BLaER1 (cell line): Measurements from ENCODE around the gene PRKCA.

Source experiments
- H3K27ac ChIP-seq: shearing (Covaris generic); formaldehyde crosslinking; 2 replicates; pipeline ENCODE4 v1.8.1; 2022
- H3K27me3 ChIP-seq: shearing (Covaris generic); formaldehyde crosslinking; 2 replicates; pipeline ENCODE4 v1.8.1; 2022
- H3K36me3 ChIP-seq: shearing (Covaris generic); formaldehyde crosslinking; 2 replicates; pipeline ENCODE4 v1.8.1; 2022
- H3K4me1 ChIP-seq: shearing (Covaris generic); formaldehyde crosslinking; 2 replicates; pipeline ENCODE4 v1.8.1; 2022
- H3K4me2 ChIP-seq: shearing (Covaris generic); formaldehyde crosslinking; 2 replicates; pipeline ENCODE4 v1.8.1; 2022
- H3K4me3 ChIP-seq: shearing (Covaris generic); formaldehyde crosslinking; 2 replicates; pipeline ENCODE4 v1.8.1; 2022
- H3K9ac ChIP-seq: shearing (Covaris generic); formaldehyde crosslinking; 2 replicates; pipeline ENCODE4 v1.8.1; 2022
- H3K9me3 ChIP-seq: shearing (Covaris generic); formaldehyde crosslinking; 2 replicates; pipeline ENCODE4 v1.8.1; 2022
- H4K20me1 ChIP-seq: shearing (Covaris generic); formaldehyde crosslinking; 2 replicates; pipeline ENCODE4 v1.8.1; 2022
- Cebpa-rat ChIP-seq: shearing (Covaris generic); IDR thresholded peaks from 2 replicates; pipeline ENCODE4 v1.8.1; 2022

PRKCA gene

GRCh38 chr17:66725956-66726355, 423.5 kb downstream of the PRKCA start:
- Histone ChIP-seq H3K4me3 (no peak overlapping the region), H3K4me2 (no peak overlapping the region), H3K9ac (no peak overlapping the region), H3K36me3 (no peaks in the 10 kb centered on the region), H3K9me3 (no peaks in the 10 kb centered on the region), H3K4me1 (peaks cover 4% of the 10 kb centered on the region; the same call in 1 of the 2 replicates), H3K27me3 (no peaks in the 10 kb centered on the region), H4K20me1 (no peaks in the 10 kb centered on the region), H3K27ac (no peak overlapping the region)
- TF ChIP-seq Cebpa-rat: no peak

DNA sequence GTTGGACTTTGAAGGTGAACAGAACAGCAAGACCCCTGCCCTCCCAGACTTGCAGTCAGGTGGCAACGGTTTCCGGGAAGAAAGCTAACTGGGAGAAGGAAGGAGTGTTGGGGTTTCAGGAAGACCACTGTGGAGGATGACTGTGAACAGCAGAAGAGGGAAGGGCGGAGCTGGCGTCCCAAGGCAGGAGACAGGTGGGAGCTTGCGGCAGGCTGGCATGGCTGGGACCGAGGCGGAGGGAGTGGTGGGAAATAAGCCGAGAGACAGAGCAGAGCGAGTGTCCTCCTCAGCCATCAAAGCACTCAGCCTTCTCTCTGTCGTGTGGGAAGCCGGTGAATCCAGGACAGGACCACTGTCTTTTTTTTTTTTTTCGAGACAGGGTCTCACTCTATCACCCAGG, 424.0 kb downstream of the PRKCA start:
- Histone ChIP-seq H3K9ac (no peak overlapping the region), H3K4me2 (no peak overlapping the region), H3K27ac (no peak overlapping the region), H3K4me3 (no peak overlapping the region), H3K9me3 (no peaks in the 10 kb centered on the region), H3K36me3 (no peaks in the 10 kb centered on the region), H3K27me3 (no peaks in the 10 kb centered on the region), H3K4me1 (peaks cover 4% of the 10 kb centered on the region; the same call in 1 of the 2 replicates), H4K20me1 (no peaks in the 10 kb centered on the region)
- no peak for TF ChIP-seq Cebpa-rat

DNA sequence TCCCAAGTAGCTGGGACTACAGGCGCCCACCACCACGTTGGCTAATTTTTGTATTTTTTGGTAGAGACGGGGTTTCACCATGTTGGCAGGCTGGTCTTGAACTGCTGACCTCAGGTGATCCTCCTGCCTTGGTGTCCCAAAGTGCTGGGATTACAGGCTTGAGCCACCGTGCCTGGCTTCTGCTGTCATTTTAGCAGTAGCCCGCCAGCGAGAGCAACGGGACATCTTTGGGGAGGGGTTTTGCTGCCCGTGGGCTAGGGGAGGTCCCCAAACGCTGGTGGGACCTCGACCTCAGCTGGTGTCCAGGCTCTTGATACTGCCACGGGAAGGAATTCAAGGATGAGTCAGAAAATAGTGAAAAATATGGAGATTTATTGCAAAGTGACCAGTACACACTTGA, 424.4 kb downstream of the PRKCA start:
- Histone ChIP-seq H3K4me3 (no peak overlapping the region), H3K4me2 (no peak overlapping the region), H3K36me3 (no peaks in the 10 kb centered on the region), H4K20me1 (no peaks in the 10 kb centered on the region), H3K9me3 (no peaks in the 10 kb centered on the region), H3K9ac (no peak overlapping the region), H3K27ac (no peak overlapping the region), H3K4me1 (peaks cover 4% of the 10 kb centered on the region; the same call in 1 of the 2 replicates), H3K27me3 (no peaks in the 10 kb centered on the region)
- TF ChIP-seq Cebpa-rat: no peak

- no peak for TF ChIP-seq Cebpa-rat
- Histone ChIP-seq H3K36me3 (no peaks in the 10 kb centered on the region), H3K27me3 (no peaks in the 10 kb centered on the region), H4K20me1 (no peaks in the 10 kb centered on the region), H3K4me3 (no peak overlapping the region), H3K27ac (no peak overlapping the region), H3K4me2 (no peak overlapping the region), H3K9ac (no peak overlapping the region), H3K4me1 (peaks cover 4% of the 10 kb centered on the region; the same call in 1 of the 2 replicates), H3K9me3 (no peaks in the 10 kb centered on the region)
Measured at GRCh38 chr17:66727634-66728570, 425.5 kb downstream of the PRKCA start.

- no peak overlapping the region for H3K27ac ChIP-seq
Measured at GRCh38 chr17:66730461-66730923, 428.1 kb downstream of the PRKCA start.

GRCh38 chr17:66733759-66734158, 431.3 kb downstream of the PRKCA start:
- no peak overlapping the region for H3K27ac ChIP-seq
- no peaks in the 10 kb centered on the region for H3K9me3 ChIP-seq
- no peaks in the 10 kb centered on the region for H3K4me1 ChIP-seq
- H3K9ac ChIP-seq: no peak overlapping the region
- no peak overlapping the region for H3K4me3 ChIP-seq
- H4K20me1 ChIP-seq: no peaks in the 10 kb centered on the region
- H3K4me2 ChIP-seq: no peak overlapping the region
- no peaks in the 10 kb centered on the region for H3K27me3 ChIP-seq
- H3K36me3 ChIP-seq: 0 out of 2 replicates have a peak, but pooled peaks cover 4% of the 10 kb centered on the region
- TF ChIP-seq Cebpa-rat: no peak

More at GRCh38 chr17:66730461-66730923, 428.1 kb downstream of the PRKCA start:
- no peaks in the 10 kb centered on the region for H3K27me3 ChIP-seq
- no peaks in the 10 kb centered on the region for H4K20me1 ChIP-seq
- no peak overlapping the region for H3K9ac ChIP-seq
- H3K4me3 ChIP-seq: no peak overlapping the region
- TF ChIP-seq Cebpa-rat: no peak
- H3K9me3 ChIP-seq: no peaks in the 10 kb centered on the region
- no peak overlapping the region for H3K4me2 ChIP-seq
- H3K4me1 ChIP-seq: peaks cover 4% of the 10 kb centered on the region; the same call in 1 of the 2 replicates
- H3K36me3 ChIP-seq: 0 out of 2 replicates have a peak, but pooled peaks cover 2% of the 10 kb centered on the region

GRCh38 chr17:66734186-66734943, 432.0 kb downstream of the PRKCA start:
- no peaks in the 10 kb centered on the region for H4K20me1 ChIP-seq
- H3K36me3 ChIP-seq: 0 out of 2 replicates have a peak, but pooled peaks cover 4% of the 10 kb centered on the region
- H3K9me3 ChIP-seq: no peaks in the 10 kb centered on the region
- no peaks in the 10 kb centered on the region for H3K4me1 ChIP-seq
- H3K4me3 ChIP-seq: no peak overlapping the region
- H3K27ac ChIP-seq: no peak overlapping the region
- TF ChIP-seq Cebpa-rat: no peak
- H3K27me3 ChIP-seq: no peaks in the 10 kb centered on the region
- H3K4me2 ChIP-seq: no peak overlapping the region
- H3K9ac ChIP-seq: no peak overlapping the region

- no peak for TF ChIP-seq Cebpa-rat
Measured at GRCh38 chr17:66737524-66737923, 435.1 kb downstream of the PRKCA start.

GRCh38 chr17:66738301-66738700, 435.9 kb downstream of the PRKCA start:
- Histone ChIP-seq H3K4me1 (no peaks in the 10 kb centered on the region), H3K9me3 (no peaks in the 10 kb centered on the region), H3K4me2 (no peak overlapping the region), H3K9ac (no peak overlapping the region), H3K36me3 (0 out of 2 replicates have a peak, but pooled peaks cover 10% of the 10 kb centered on the region), H3K27ac (no peak overlapping the region), H4K20me1 (no peaks in the 10 kb centered on the region), H3K4me3 (no peak overlapping the region), H3K27me3 (no peaks in the 10 kb centered on the region)
- no peak for TF ChIP-seq Cebpa-rat

More at GRCh38 chr17:66737524-66737923, 435.1 kb downstream of the PRKCA start:
- H3K27me3 ChIP-seq: no peaks in the 10 kb centered on the region
- no peak overlapping the region for H3K4me2 ChIP-seq
- 0 out of 2 replicates have a peak, but pooled peaks cover 10% of the 10 kb centered on the region for H3K36me3 ChIP-seq
- no peak overlapping the region for H3K4me3 ChIP-seq
- H3K9ac ChIP-seq: no peak overlapping the region
- H3K9me3 ChIP-seq: no peaks in the 10 kb centered on the region
- H3K27ac ChIP-seq: no peak overlapping the region
- no peaks in the 10 kb centered on the region for H4K20me1 ChIP-seq
- no peaks in the 10 kb centered on the region for H3K4me1 ChIP-seq
